Keratinocyte (primary cell): ENCODE data around the gene TRPM3. TPM values are rescaled to one million over a fixed set of nuclear protein-coding genes. Genes with fewer than 3 reads are reported as not detected.

Experiments used
- DNase-seq: peaks from one replicate; pipeline ENCODE4 v3.0.0-alpha.2; 2011; ENCODE audit warnings: low read depth, missing footprints, low spot score
- FAIRE-seq: peaks from 2 replicates; lab custom pipeline; 2011; peaks lifted over from hg19 to GRCh38; lab: Jason Lieb, UNC
- H2AFZ ChIP-seq: 2 replicates; pipeline ENCODE4 v1.6.0; 2012; ENCODE audit warnings: low read length, control low read depth, inconsistent platforms; ENCODE audit not compliant: control insufficient read depth
- H3K27ac ChIP-seq: 2 replicates; pipeline ENCODE4 v1.5.1; 2011; ENCODE audit warnings: low read length; ENCODE audit not compliant: control insufficient read depth, insufficient read depth
- H3K27me3 ChIP-seq: 3 replicates; pipeline ENCODE4 v1.6.0; 2011; ENCODE audit warnings: low read length; ENCODE audit not compliant: control insufficient read depth, insufficient read depth; ENCODE audit errors: extremely low read depth
- H3K36me3 ChIP-seq, 2 experiments: 2 replicates in 1 of 2; 3 replicates in 1 of 2; pipeline ENCODE4 v1.5.1; 2011; ENCODE audit warnings: low read length in 2 of 2, mild to moderate bottlenecking in 1 of 2; ENCODE audit not compliant: control insufficient read depth in 2 of 2, insufficient read depth in 2 of 2; ENCODE audit errors: extremely low read depth in 1 of 2
- H3K4me1 ChIP-seq: 3 replicates; pipeline ENCODE4 v1.5.1; 2011; ENCODE audit warnings: low read length; ENCODE audit not compliant: control insufficient read depth, insufficient read depth; ENCODE audit errors: extremely low read depth
- H3K4me2 ChIP-seq: 3 replicates; pipeline ENCODE4 v1.6.0; 2011; ENCODE audit warnings: low read depth, low read length; ENCODE audit not compliant: control insufficient read depth, insufficient read depth; ENCODE audit errors: extremely low read depth
- H3K4me3 ChIP-seq, 3 experiments: fragments of 200-600 bp in 1 of 3; sonication (generic) in 1 of 3; 2 replicates in 2 of 3; 3 replicates in 1 of 3; pipeline ENCODE4 v1.5.1; 2011 to 2016; ENCODE audit warnings: low read length in 3 of 3, mild to moderate bottlenecking in 3 of 3, control low read depth in 2 of 3, inconsistent platforms in 1 of 3, low read depth in 1 of 3, mixed read lengths in 1 of 3, mixed run types in 1 of 3, moderate library complexity in 1 of 3; ENCODE audit not compliant: control insufficient read depth in 2 of 3, insufficient read depth in 2 of 3; ENCODE audit errors: extremely low read depth in 1 of 3
- H3K79me2 ChIP-seq: 2 replicates; pipeline ENCODE4 v1.6.0; 2012; ENCODE audit warnings: low read length; ENCODE audit not compliant: control insufficient read depth, insufficient read depth
- H3K9ac ChIP-seq: 3 replicates; pipeline ENCODE4 v1.6.0; 2011; ENCODE audit warnings: low read length; ENCODE audit not compliant: control insufficient read depth, insufficient read depth; ENCODE audit errors: extremely low read depth
- H3K9me1 ChIP-seq: 3 replicates; pipeline ENCODE4 v1.6.0; 2011; ENCODE audit warnings: low read length; ENCODE audit not compliant: control insufficient read depth, insufficient read depth; ENCODE audit errors: extremely low read depth
- H3K9me3 ChIP-seq: 2 replicates; pipeline ENCODE4 v1.5.1; 2012; ENCODE audit warnings: low read depth, low read length; ENCODE audit not compliant: control insufficient read depth
- H4K20me1 ChIP-seq: 3 replicates; pipeline ENCODE4 v1.6.0; 2011; ENCODE audit warnings: low read length; ENCODE audit not compliant: control insufficient read depth, insufficient read depth; ENCODE audit errors: extremely low read depth
- EZH2 ChIP-seq: IDR thresholded peaks from one replicate; pipeline ENCODE4 v1.6.1; 2012; ENCODE audit warnings: inconsistent platforms, mild to moderate bottlenecking, low read length, moderate library complexity
- dilution Hi-C: fragments of 300-500 bp; cut with MboI; formaldehyde crosslinking; loops from one replicate; pipeline ENCODE4 v1.7.0; 2020; ENCODE audit warnings: low sequenced_read_pairs; ENCODE audit not compliant: extremely low pct_ligation_motif_present
- polyA plus RNA-seq, 5 experiments: library from polyadenylated mRNA; depleted of rRNA in 3 of 5; stranded (reverse) in 3 of 5; stranded (forward) in 1 of 5; unstranded in 1 of 5; fragments of >200 nt; gene quantifications; 1 replicate in 1 of 5; 2 replicates in 3 of 5; 3 replicates in 1 of 5; pipeline versions ENCODE4 v1.2.1 to v1.2.3, GENCODE V29; 2011 to 2012; ENCODE audit warnings: missing spikeins in 2 of 5, low read depth in 1 of 5, low replicate concordance in 1 of 5
- TF ChIP-seq, protein P1 (sequence below), 3 experiments: IDR thresholded peaks in 1 of 3; conservative IDR thresholded peaks in 1 of 3; optimal IDR thresholded peaks in 1 of 3; 2 replicates in 2 of 3; 3 replicates in 1 of 3; pipeline versions ENCODE3 to v1.5.1; 2011; ENCODE audit warnings: low read length in 3 of 3, mild to moderate bottlenecking in 3 of 3, moderate library complexity in 2 of 3, control low read depth in 1 of 3, inconsistent platforms in 1 of 3; ENCODE audit not compliant: insufficient read depth in 2 of 3; ENCODE audit errors: extremely low read depth in 1 of 3

The TRPM3 gene
- polyA plus RNA-seq, 1 donor (not counting 4 experiments of a cell fraction or from before 2014, with no cell fraction given): 0.03 TPM

DNA sequence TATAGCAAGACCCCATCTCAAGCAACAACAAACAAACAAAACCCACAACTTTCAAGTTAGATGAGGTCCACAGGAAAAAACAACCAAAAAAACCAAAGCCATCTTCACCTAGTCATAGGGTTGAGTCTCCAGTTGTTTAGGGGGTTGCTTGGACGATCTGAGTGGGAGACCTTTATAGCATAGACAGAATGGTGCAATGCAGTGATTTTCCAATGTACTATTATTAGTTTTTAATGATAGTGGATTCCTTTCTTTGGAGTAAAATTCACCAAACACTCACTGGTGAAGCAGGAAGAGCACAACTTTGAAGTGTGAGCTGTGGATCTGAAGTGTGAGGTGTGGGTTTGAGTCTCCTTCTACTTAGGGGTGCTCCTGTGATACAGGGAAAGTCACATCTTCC is 640.0 kb downstream of the TRPM3 start:
- no peak for DNase-seq
- H3K9me3 ChIP-seq: no peaks in the 10 kb centered on the region
- no peak overlapping the region for H3K4me2 ChIP-seq

DNA sequence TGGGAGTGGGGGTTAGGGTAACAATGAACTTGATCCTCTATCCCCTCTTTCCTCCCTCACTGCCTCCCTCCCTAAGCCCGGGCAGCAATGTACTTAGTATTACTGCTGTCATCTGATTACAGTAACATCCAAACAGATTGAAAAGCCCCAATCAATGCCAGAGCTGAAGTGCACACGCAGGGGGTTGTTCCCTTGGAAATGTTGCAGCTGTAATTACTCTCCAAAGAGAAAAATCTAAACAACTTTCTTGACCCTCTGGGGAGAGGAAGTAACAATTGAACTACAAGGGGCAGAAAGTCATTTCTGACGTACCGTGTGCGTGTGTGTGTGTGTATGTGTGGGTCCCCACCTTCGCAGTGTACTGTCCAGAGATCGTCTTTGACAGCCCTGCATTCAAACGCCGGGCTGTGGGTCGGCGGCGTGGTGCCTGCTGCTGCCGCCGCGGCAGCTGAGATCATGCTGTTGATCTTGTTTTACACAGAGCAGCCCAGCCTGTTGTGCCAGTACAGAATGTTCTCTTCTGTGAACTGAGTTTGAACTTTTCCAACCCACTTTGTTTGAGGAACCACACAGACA is 640.9 kb downstream of the TRPM3 start:
- Histone ChIP-seq H3K4me2 (peak overlapping the region; percentile 59), H3K9me1 (no peaks in the 10 kb centered on the region), H3K27ac (peak overlapping the region; percentile 28), H4K20me1 (no peaks in the 10 kb centered on the region), H3K4me3 (peak overlapping the region in 1 of 3 experiments; percentile 11), H3K27me3 (no peaks in the 10 kb centered on the region), H3K4me1 (peaks cover 35% of the 10 kb centered on the region), H3K9me3 (no peaks in the 10 kb centered on the region), H3K79me2 (no peaks in the 10 kb centered on the region), H3K9ac (peak overlapping the region; percentile 49), H3K36me3 (no peaks in the 10 kb centered on the region), H2AFZ (peak overlapping the region; percentile 91)
- DNase-seq (no peak), FAIRE-seq (peak; percentile 53)
- TF ChIP-seq EZH2: no peak
- TF ChIP-seq, protein P1, sequence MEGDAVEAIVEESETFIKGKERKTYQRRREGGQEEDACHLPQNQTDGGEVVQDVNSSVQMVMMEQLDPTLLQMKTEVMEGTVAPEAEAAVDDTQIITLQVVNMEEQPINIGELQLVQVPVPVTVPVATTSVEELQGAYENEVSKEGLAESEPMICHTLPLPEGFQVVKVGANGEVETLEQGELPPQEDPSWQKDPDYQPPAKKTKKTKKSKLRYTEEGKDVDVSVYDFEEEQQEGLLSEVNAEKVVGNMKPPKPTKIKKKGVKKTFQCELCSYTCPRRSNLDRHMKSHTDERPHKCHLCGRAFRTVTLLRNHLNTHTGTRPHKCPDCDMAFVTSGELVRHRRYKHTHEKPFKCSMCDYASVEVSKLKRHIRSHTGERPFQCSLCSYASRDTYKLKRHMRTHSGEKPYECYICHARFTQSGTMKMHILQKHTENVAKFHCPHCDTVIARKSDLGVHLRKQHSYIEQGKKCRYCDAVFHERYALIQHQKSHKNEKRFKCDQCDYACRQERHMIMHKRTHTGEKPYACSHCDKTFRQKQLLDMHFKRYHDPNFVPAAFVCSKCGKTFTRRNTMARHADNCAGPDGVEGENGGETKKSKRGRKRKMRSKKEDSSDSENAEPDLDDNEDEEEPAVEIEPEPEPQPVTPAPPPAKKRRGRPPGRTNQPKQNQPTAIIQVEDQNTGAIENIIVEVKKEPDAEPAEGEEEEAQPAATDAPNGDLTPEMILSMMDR (optimal IDR thresholded peaks at IDR 0.05 in 1 of 3, IDR thresholded peaks at IDR 0.05 in 1 of 3, conservative IDR thresholded peaks at IDR 0.05 in 1 of 3; ENCODE audit: extremely low read depth in 1 of 3, insufficient read depth in 2 of 3, low read length in 3 of 3): no peak
- dilution Hi-C loops: no loop called here

More for the DNA sequence above, 640.0 kb downstream of the TRPM3 start:
- Histone ChIP-seq H3K27ac (no peak overlapping the region), H3K27me3 (no peaks in the 10 kb centered on the region), H3K9me1 (no peaks in the 10 kb centered on the region), H4K20me1 (no peaks in the 10 kb centered on the region), H3K36me3 (no peaks in the 10 kb centered on the region), H3K4me3 (no peak overlapping the region), H3K9ac (no peak overlapping the region), H3K79me2 (no peaks in the 10 kb centered on the region), H2AFZ (no peak overlapping the region), H3K4me1 (peaks cover 35% of the 10 kb centered on the region)
- FAIRE-seq: no peak
- dilution Hi-C loops: no loop called here
- no peak for TF ChIP-seq EZH2
- TF ChIP-seq, protein P1 (optimal IDR thresholded peaks at IDR 0.05 in 1 of 3, IDR thresholded peaks at IDR 0.05 in 1 of 3, conservative IDR thresholded peaks at IDR 0.05 in 1 of 3; ENCODE audit: extremely low read depth in 1 of 3, insufficient read depth in 2 of 3, low read length in 3 of 3): no peak
